GM23338 (cell line): ENCODE measurements around the gene CUBN. TPM values are rescaled to one million over a fixed set of nuclear protein-coding genes. Genes with fewer than 3 reads are reported as not detected.

Experiments
- ATAC-seq: fragments of 200-7000 bp; cut with Tn5 transposase; 3 replicates; pipeline ENCODE4 v1.9.1; 2020
- DNase-seq: peaks from one replicate; pipeline ENCODE4 v3.0.0-alpha.2; 2015; ENCODE audit warnings: low spot score
- H2AFZ ChIP-seq: fragments of 200-600 bp; sonication (generic); 2 replicates; pipeline ENCODE4 v1.8.0; 2016; ENCODE audit warnings: antibody characterized with exemption, mild to moderate bottlenecking, moderate library complexity
- H3F3A ChIP-seq: fragments of 200-600 bp; sonication (generic); replicated peaks from 2 replicates; pipeline ENCODE4 v1.8.0; 2017; ENCODE audit warnings: antibody characterized with exemption, mixed run types, low read depth
- H3K27ac ChIP-seq: fragments of 200-600 bp; sonication (generic); 2 replicates; pipeline ENCODE4 v1.6.1; 2016; ENCODE audit warnings: low read depth
- H3K27me3 ChIP-seq: fragments of 200-600 bp; sonication (generic); 2 replicates; pipeline ENCODE4 v1.8.0; 2016; ENCODE audit warnings: mild to moderate bottlenecking, mixed run types, moderate library complexity; ENCODE audit not compliant: insufficient read depth
- H3K36me3 ChIP-seq: fragments of 200-600 bp; sonication (generic); 2 replicates; pipeline ENCODE4 v1.8.0; 2016; ENCODE audit warnings: mild to moderate bottlenecking; ENCODE audit not compliant: insufficient read depth
- H3K4me1 ChIP-seq: fragments of 200-600 bp; sonication (generic); 2 replicates; pipeline ENCODE4 v1.8.0; 2016; ENCODE audit warnings: mild to moderate bottlenecking, moderate library complexity; ENCODE audit not compliant: insufficient read depth
- H3K4me2 ChIP-seq: fragments of 200-600 bp; sonication (generic); 2 replicates; pipeline ENCODE4 v1.7.1; 2017; ENCODE audit warnings: mixed run types
- H3K4me3 ChIP-seq: fragments of 200-600 bp; sonication (generic); 2 replicates; pipeline ENCODE4 v1.6.1; 2016; ENCODE audit warnings: mixed run types
- H3K79me2 ChIP-seq: fragments of 200-600 bp; sonication (generic); replicated peaks from 2 replicates; pipeline ENCODE4 v1.8.0; 2017; ENCODE audit warnings: mild to moderate bottlenecking; ENCODE audit not compliant: insufficient read depth
- H3K9me2 ChIP-seq: fragments of 200-600 bp; sonication (generic); 2 replicates; pipeline ENCODE4 v1.8.0; 2017; ENCODE audit not compliant: insufficient read depth
- H4K20me1 ChIP-seq: fragments of 200-600 bp; sonication (generic); replicated peaks from 2 replicates; pipeline ENCODE4 v1.8.0; 2017; ENCODE audit warnings: mild to moderate bottlenecking; ENCODE audit not compliant: insufficient read depth
- H3K27ac Mint-ChIP-seq: 2 replicates; pipeline ENCODE4 v1.8.0; 2020; ENCODE audit warnings: inconsistent platforms, mild to moderate bottlenecking, moderate library complexity, mixed read lengths
- H3K27me3 Mint-ChIP-seq: 3 replicates; pipeline ENCODE4 v1.8.0; 2022; ENCODE audit warnings: low read depth, mild to moderate bottlenecking, moderate library complexity, mixed read lengths, inconsistent platforms; ENCODE audit not compliant: insufficient read depth, poor library complexity
- H3K36me3 Mint-ChIP-seq: 3 replicates; pipeline ENCODE4 v1.8.0; 2021; ENCODE audit warnings: low read depth, mild to moderate bottlenecking, inconsistent platforms, moderate library complexity, mixed read lengths
- H3K4me1 Mint-ChIP-seq: 3 replicates; pipeline ENCODE4 v1.8.0; 2020; ENCODE audit warnings: mild to moderate bottlenecking, inconsistent platforms, mixed read lengths
- H3K4me3 Mint-ChIP-seq: 3 replicates; pipeline ENCODE4 v1.8.0; 2021; ENCODE audit warnings: moderate library complexity, mild to moderate bottlenecking, inconsistent platforms, mixed read lengths
- H3K9me3 Mint-ChIP-seq: 3 replicates; pipeline ENCODE4 v1.8.0; 2020; ENCODE audit warnings: moderate library complexity, mild to moderate bottlenecking, inconsistent platforms, mixed read lengths
- CREB1 ChIP-seq: fragments of 250-450 bp; sonication (Bioruptor Pico); IDR thresholded peaks from 2 replicates; pipeline ENCODE4 v1.5.0; 2020; ENCODE audit warnings: low read depth, mild to moderate bottlenecking, moderate library complexity
- EZH2 ChIP-seq: fragments of 200-600 bp; sonication (generic); IDR thresholded peaks from one replicate; pipeline ENCODE4 v1.8.0; 2017; ENCODE audit warnings: antibody characterized with exemption, mild to moderate bottlenecking, low read depth; ENCODE audit not compliant: unreplicated experiment
- JUNB ChIP-seq: IDR thresholded peaks from one replicate; pipeline ENCODE4 v1.6.1; 2016; ENCODE audit warnings: antibody characterized with exemption; ENCODE audit not compliant: unreplicated experiment
- NANOG ChIP-seq: IDR thresholded peaks from 2 replicates; pipeline ENCODE4 v1.6.1; 2016; ENCODE audit warnings: antibody characterized with exemption, borderline replicate concordance
- POLR2AphosphoS5 ChIP-seq: IDR thresholded peaks from 2 replicates; pipeline ENCODE4 v1.6.1; 2016; ENCODE audit warnings: antibody characterized with exemption, low read depth
- STAT1 ChIP-seq: IDR thresholded peaks from one replicate; pipeline ENCODE4 v1.6.1; 2016; ENCODE audit warnings: antibody characterized with exemption; ENCODE audit not compliant: unreplicated experiment
- ZNF114 ChIP-seq: fragments of 250-450 bp; sonication (Bioruptor Pico); IDR thresholded peaks from 2 replicates; pipeline ENCODE4 v1.5.0; 2020; ENCODE audit warnings: mild to moderate bottlenecking, moderate library complexity
- ZNF331 ChIP-seq: fragments of 250-450 bp; sonication (Bioruptor Pico); IDR thresholded peaks from 2 replicates; pipeline ENCODE4 v1.5.0; 2020; ENCODE audit warnings: low read depth, mild to moderate bottlenecking, moderate library complexity
- polyA plus RNA-seq: library from polyadenylated mRNA; unstranded; fragments of >200 nt; fragmentation: Nextera tagmentation; extraction: Ambion mirVana; gene quantifications from 2 replicates; pipeline ENCODE4 v1.2.1, GENCODE V29; 2016
- total RNA-seq: library from RNA; depleted of rRNA; stranded (reverse); fragments of >200 nt; shearing (Covaris generic); gene quantifications from 2 replicates; pipeline ENCODE4 v1.2.3, GENCODE V29; 2014
- TF ChIP-seq, protein P1 (sequence below): IDR thresholded peaks from 2 replicates; pipeline ENCODE4 v1.6.1; 2016; ENCODE audit warnings: antibody characterized with exemption
- TF ChIP-seq, protein P2 (sequence below), 2 experiments: fragments of 200-600 bp in 1 of 2; sonication (generic) in 1 of 2; conservative IDR thresholded peaks; 2 replicates each; pipeline versions ENCODE4 v1.5.1 to v1.6.1; 2016 to 2017; ENCODE audit warnings: antibody characterized with exemption in 2 of 2, low read depth in 2 of 2, mild to moderate bottlenecking in 2 of 2, moderate library complexity in 1 of 2
- TF ChIP-seq, protein P3 (sequence below): fragments of 250-450 bp; sonication (Bioruptor Pico); IDR thresholded peaks from 2 replicates; pipeline ENCODE4 v1.5.0; 2020; ENCODE audit warnings: mild to moderate bottlenecking, moderate library complexity
- TF ChIP-seq, protein P4 (sequence below): IDR thresholded peaks from one replicate; pipeline ENCODE4 v1.6.1; 2018; ENCODE audit warnings: antibody characterized with exemption; ENCODE audit not compliant: unreplicated experiment

The CUBN gene
- total and polyA plus RNA-seq, 2 experiments from 2014 or later = 0.06 to 1.8 TPM

DNA sequence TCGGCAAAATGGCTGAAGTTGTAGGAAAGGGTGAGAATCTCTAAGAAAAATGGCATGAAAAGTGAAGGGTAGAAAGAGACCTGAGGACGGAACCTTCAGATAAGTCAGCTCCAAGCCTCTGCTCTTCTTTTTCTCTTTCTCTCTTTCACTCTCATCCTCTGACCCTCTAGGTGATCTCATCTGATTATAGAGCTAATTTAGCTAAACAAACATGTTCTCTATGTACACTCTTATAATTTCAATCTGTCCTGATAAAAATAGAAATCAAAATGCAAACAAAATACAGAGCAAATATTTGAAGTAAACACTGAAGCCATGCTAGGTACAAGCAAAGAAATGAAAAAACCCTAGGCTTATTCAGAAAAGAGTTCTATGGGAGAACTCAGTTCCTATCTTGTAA is 14.4 kb upstream of the CUBN start (continued):
- TF ChIP-seq ZNF114 (CRISPR knock-in tag) (no peak), EZH2 (no peak), JUNB (no peak)
- TF ChIP-seq, protein P1, sequence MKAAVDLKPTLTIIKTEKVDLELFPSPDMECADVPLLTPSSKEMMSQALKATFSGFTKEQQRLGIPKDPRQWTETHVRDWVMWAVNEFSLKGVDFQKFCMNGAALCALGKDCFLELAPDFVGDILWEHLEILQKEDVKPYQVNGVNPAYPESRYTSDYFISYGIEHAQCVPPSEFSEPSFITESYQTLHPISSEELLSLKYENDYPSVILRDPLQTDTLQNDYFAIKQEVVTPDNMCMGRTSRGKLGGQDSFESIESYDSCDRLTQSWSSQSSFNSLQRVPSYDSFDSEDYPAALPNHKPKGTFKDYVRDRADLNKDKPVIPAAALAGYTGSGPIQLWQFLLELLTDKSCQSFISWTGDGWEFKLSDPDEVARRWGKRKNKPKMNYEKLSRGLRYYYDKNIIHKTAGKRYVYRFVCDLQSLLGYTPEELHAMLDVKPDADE = no peak

DNA sequence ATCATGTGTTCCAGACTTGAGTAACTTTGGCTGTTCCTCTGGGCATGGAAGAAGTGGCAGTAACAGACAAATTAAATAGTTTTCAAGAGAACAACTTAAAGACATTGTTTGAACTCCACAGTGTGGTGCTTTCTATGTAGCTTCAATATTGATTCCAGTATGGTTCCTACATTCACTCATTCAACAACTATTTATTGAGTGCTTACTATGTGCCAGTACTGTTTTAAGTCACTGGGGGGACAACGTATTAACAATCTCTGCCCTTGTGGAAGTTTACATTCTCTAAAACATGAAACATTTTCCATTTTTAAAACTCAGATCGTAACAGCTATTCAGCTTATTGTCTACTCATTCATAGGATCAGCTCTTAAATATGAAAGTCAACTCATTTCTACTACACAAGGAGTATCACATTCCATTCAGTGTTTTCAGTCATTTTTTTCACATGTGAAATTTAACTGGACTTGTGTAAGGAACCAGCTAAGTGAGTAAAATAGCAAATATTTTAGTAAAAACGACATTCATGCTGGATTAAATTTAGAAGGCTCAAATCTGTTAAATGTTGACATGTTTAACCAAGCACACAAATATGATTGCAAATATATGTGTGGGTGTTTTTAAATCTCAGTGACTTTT is 13.6 kb upstream of the CUBN start:
- H3K4me3 ChIP-seq = no peak overlapping the region
- no peaks in the 10 kb centered on the region for H3K9me2 ChIP-seq
- H3K27me3 ChIP-seq = no peaks in the 10 kb centered on the region
- H3K4me1 ChIP-seq = 0 out of 2 replicates have a peak, but pooled peaks cover 7% of the 10 kb centered on the region
- no peaks in the 10 kb centered on the region for H3K27me3 Mint-ChIP-seq
- no peaks in the 10 kb centered on the region for H3K36me3 Mint-ChIP-seq
- ATAC-seq (no peak), DNase-seq (no peak)
- no peaks in the 10 kb centered on the region for H4K20me1 ChIP-seq
- H2AFZ ChIP-seq = no peak overlapping the region
- H3K4me3 Mint-ChIP-seq = no peak overlapping the region
- H3K79me2 ChIP-seq = no peaks in the 10 kb centered on the region
- no peaks in the 10 kb centered on the region for H3K36me3 ChIP-seq
- no peak overlapping the region for H3K27ac ChIP-seq
- no peaks in the 10 kb centered on the region for H3F3A ChIP-seq
- no peak overlapping the region for H3K27ac Mint-ChIP-seq
- no peak overlapping the region for H3K4me2 ChIP-seq
- peaks cover 16% of the 10 kb centered on the region for H3K4me1 Mint-ChIP-seq
- H3K9me3 Mint-ChIP-seq = no peaks in the 10 kb centered on the region
- no peak for TF ChIP-seq CREB1 (CRISPR knock-in tag)
- TF ChIP-seq EZH2 = no peak
- no peak for TF ChIP-seq POLR2AphosphoS5
- TF ChIP-seq, protein P2, sequence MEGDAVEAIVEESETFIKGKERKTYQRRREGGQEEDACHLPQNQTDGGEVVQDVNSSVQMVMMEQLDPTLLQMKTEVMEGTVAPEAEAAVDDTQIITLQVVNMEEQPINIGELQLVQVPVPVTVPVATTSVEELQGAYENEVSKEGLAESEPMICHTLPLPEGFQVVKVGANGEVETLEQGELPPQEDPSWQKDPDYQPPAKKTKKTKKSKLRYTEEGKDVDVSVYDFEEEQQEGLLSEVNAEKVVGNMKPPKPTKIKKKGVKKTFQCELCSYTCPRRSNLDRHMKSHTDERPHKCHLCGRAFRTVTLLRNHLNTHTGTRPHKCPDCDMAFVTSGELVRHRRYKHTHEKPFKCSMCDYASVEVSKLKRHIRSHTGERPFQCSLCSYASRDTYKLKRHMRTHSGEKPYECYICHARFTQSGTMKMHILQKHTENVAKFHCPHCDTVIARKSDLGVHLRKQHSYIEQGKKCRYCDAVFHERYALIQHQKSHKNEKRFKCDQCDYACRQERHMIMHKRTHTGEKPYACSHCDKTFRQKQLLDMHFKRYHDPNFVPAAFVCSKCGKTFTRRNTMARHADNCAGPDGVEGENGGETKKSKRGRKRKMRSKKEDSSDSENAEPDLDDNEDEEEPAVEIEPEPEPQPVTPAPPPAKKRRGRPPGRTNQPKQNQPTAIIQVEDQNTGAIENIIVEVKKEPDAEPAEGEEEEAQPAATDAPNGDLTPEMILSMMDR (conservative IDR thresholded peaks at IDR 0.05; ENCODE audit: low read depth in 2 of 2) = no peak
- TF ChIP-seq, protein P3, sequence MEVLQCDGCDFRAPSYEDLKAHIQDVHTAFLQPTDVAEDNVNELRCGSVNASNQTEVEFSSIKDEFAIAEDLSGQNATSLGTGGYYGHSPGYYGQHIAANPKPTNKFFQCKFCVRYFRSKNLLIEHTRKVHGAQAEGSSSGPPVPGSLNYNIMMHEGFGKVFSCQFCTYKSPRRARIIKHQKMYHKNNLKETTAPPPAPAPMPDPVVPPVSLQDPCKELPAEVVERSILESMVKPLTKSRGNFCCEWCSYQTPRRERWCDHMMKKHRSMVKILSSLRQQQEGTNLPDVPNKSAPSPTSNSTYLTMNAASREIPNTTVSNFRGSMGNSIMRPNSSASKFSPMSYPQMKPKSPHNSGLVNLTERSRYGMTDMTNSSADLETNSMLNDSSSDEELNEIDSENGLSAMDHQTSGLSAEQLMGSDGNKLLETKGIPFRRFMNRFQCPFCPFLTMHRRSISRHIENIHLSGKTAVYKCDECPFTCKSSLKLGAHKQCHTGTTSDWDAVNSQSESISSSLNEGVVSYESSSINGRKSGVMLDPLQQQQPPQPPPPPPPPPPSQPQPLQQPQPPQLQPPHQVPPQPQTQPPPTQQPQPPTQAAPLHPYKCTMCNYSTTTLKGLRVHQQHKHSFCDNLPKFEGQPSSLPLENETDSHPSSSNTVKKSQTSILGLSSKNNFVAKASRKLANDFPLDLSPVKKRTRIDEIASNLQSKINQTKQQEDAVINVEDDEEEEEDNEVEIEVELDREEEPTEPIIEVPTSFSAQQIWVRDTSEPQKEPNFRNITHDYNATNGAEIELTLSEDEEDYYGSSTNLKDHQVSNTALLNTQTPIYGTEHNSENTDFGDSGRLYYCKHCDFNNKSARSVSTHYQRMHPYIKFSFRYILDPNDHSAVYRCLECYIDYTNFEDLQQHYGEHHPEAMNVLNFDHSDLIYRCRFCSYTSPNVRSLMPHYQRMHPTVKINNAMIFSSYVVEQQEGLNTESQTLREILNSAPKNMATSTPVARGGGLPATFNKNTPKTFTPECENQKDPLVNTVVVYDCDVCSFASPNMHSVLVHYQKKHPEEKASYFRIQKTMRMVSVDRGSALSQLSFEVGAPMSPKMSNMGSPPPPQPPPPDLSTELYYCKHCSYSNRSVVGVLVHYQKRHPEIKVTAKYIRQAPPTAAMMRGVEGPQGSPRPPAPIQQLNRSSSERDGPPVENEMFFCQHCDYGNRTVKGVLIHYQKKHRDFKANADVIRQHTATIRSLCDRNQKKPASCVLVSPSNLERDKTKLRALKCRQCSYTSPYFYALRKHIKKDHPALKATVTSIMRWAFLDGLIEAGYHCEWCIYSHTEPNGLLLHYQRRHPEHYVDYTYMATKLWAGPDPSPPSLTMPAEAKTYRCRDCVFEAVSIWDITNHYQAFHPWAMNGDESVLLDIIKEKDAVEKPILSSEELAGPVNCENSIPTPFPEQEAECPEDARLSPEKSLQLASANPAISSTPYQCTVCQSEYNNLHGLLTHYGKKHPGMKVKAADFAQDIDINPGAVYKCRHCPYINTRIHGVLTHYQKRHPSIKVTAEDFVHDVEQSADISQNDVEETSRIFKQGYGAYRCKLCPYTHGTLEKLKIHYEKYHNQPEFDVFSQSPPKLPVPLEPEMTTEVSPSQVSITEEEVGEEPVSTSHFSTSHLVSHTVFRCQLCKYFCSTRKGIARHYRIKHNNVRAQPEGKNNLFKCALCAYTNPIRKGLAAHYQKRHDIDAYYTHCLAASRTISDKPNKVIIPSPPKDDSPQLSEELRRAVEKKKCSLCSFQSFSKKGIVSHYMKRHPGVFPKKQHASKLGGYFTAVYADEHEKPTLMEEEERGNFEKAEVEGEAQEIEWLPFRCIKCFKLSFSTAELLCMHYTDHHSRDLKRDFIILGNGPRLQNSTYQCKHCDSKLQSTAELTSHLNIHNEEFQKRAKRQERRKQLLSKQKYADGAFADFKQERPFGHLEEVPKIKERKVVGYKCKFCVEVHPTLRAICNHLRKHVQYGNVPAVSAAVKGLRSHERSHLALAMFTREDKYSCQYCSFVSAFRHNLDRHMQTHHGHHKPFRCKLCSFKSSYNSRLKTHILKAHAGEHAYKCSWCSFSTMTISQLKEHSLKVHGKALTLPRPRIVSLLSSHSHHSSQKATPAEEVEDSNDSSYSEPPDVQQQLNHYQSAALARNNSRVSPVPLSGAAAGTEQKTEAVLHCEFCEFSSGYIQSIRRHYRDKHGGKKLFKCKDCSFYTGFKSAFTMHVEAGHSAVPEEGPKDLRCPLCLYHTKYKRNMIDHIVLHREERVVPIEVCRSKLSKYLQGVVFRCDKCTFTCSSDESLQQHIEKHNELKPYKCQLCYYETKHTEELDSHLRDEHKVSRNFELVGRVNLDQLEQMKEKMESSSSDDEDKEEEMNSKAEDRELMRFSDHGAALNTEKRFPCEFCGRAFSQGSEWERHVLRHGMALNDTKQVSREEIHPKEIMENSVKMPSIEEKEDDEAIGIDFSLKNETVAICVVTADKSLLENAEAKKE (CRISPR knock-in tag) = no peak
- TF ChIP-seq ZNF114 (CRISPR knock-in tag) = no peak
- no peak for TF ChIP-seq ZNF331 (CRISPR knock-in tag)
- TF ChIP-seq NANOG = no peak
- no peak for TF ChIP-seq STAT1
- TF ChIP-seq, protein P4, sequence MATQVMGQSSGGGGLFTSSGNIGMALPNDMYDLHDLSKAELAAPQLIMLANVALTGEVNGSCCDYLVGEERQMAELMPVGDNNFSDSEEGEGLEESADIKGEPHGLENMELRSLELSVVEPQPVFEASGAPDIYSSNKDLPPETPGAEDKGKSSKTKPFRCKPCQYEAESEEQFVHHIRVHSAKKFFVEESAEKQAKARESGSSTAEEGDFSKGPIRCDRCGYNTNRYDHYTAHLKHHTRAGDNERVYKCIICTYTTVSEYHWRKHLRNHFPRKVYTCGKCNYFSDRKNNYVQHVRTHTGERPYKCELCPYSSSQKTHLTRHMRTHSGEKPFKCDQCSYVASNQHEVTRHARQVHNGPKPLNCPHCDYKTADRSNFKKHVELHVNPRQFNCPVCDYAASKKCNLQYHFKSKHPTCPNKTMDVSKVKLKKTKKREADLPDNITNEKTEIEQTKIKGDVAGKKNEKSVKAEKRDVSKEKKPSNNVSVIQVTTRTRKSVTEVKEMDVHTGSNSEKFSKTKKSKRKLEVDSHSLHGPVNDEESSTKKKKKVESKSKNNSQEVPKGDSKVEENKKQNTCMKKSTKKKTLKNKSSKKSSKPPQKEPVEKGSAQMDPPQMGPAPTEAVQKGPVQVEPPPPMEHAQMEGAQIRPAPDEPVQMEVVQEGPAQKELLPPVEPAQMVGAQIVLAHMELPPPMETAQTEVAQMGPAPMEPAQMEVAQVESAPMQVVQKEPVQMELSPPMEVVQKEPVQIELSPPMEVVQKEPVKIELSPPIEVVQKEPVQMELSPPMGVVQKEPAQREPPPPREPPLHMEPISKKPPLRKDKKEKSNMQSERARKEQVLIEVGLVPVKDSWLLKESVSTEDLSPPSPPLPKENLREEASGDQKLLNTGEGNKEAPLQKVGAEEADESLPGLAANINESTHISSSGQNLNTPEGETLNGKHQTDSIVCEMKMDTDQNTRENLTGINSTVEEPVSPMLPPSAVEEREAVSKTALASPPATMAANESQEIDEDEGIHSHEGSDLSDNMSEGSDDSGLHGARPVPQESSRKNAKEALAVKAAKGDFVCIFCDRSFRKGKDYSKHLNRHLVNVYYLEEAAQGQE = no peak
